ENCODE results near the gene NDC1. TPM values are rescaled to one million over a fixed set of nuclear protein-coding genes. Genes with fewer than 3 reads are reported as not detected.

Gene NDC1
- polyA plus RNA-seq, 1 donor (not counting 4 experiments of a cell fraction or from before 2014, with no cell fraction given), result 36.1 TPM

- Histone ChIP-seq H3K36me3 (ENCODE audit: control insufficient read depth in 2 of 2, extremely low read depth in 1 of 2, insufficient read depth in 2 of 2, low read length in 2 of 2) (peaks cover 3 to 4% of the 10 kb centered on the region in 2 experiments), H3K27ac (ENCODE audit: control insufficient read depth, insufficient read depth, low read length) (no peak overlapping the region), H3K4me1 (ENCODE audit: control insufficient read depth, extremely low read depth, insufficient read depth, low read length) (no peaks in the 10 kb centered on the region), H2AFZ (ENCODE audit: control insufficient read depth, low read length) (no peak overlapping the region), H3K4me2 (ENCODE audit: control insufficient read depth, extremely low read depth, insufficient read depth, low read depth, low read length) (no peak overlapping the region), H3K79me2 (ENCODE audit: control insufficient read depth, insufficient read depth, low read length) (no peaks in the 10 kb centered on the region), H3K9me3 (ENCODE audit: control insufficient read depth, low read depth, low read length) (no peaks in the 10 kb centered on the region), H3K27me3 (ENCODE audit: control insufficient read depth, extremely low read depth, insufficient read depth, low read length) (no peaks in the 10 kb centered on the region), H3K9ac (ENCODE audit: control insufficient read depth, extremely low read depth, insufficient read depth, low read length) (no peak overlapping the region), H3K9me1 (ENCODE audit: control insufficient read depth, extremely low read depth, insufficient read depth, low read length) (no peaks in the 10 kb centered on the region), H3K4me3 (ENCODE audit: control insufficient read depth in 2 of 3, extremely low read depth in 1 of 3, insufficient read depth in 2 of 3, low read depth in 1 of 3, low read length in 3 of 3) (no peak overlapping the region), H4K20me1 (ENCODE audit: control insufficient read depth, extremely low read depth, insufficient read depth, low read length) (no peaks in the 10 kb centered on the region)
- no peak for DNase-seq (ENCODE audit: low read depth, low spot score)
- no peak for TF ChIP-seq CTCF (optimal IDR thresholded peaks at IDR 0.05 in 1 of 3, IDR thresholded peaks at IDR 0.05 in 1 of 3, conservative IDR thresholded peaks at IDR 0.05 in 1 of 3; ENCODE audit: extremely low read depth in 1 of 3, insufficient read depth in 2 of 3, low read length in 3 of 3)
- no peak for TF ChIP-seq EZH2 (IDR thresholded peaks at IDR 0.05; ENCODE audit: low read length)
- dilution Hi-C loops (cut with MboI; ENCODE audit: extremely low pct_ligation_motif_present, low sequenced_read_pairs), result loop anchor here (25.0 kb wide), 1 partner anchor 282 kb away; no protein-coding TSS in a partner anchor
- no peak for FAIRE-seq
Observed at GRCh38 chr1:53769780-53770179, 68.3 kb downstream of the NDC1 start.

DNA sequence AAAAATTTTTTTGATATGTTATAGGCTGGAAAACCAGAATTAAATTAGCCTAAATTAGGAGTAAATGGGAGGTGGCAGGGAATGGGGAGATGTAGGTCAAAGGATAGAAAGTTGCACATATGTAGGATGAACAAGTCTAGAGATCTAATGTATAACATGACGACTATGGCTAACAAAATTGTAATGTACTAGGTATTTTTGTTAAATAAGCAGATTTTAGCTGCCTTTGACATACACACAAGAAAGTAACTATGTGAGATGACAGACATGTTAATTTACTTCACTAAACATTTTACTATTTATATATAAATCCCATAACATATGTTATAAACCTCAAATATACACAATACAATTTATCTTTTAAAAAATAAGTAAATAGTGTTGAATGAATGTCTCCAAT, 68.9 kb downstream of the NDC1 start:
- H4K20me1 ChIP-seq (ENCODE audit: control insufficient read depth, extremely low read depth, insufficient read depth, low read length), result no peaks in the 10 kb centered on the region
- no peaks in the 10 kb centered on the region for H3K9me1 ChIP-seq (ENCODE audit: control insufficient read depth, extremely low read depth, insufficient read depth, low read length)
- dilution Hi-C loops (cut with MboI; ENCODE audit: extremely low pct_ligation_motif_present, low sequenced_read_pairs), result loop anchor here (25.0 kb wide), 1 partner anchor 282 kb away; no protein-coding TSS in a partner anchor
- no peaks in the 10 kb centered on the region for H3K79me2 ChIP-seq (ENCODE audit: control insufficient read depth, insufficient read depth, low read length)
- H3K9me3 ChIP-seq (ENCODE audit: control insufficient read depth, low read depth, low read length), result no peaks in the 10 kb centered on the region
- no peaks in the 10 kb centered on the region for H3K27me3 ChIP-seq (ENCODE audit: control insufficient read depth, extremely low read depth, insufficient read depth, low read length)
- H3K36me3 ChIP-seq (ENCODE audit: control insufficient read depth in 2 of 2, extremely low read depth in 1 of 2, insufficient read depth in 2 of 2, low read length in 2 of 2), result peaks cover 3 to 4% of the 10 kb centered on the region in 2 experiments
- no peak for TF ChIP-seq EZH2 (IDR thresholded peaks at IDR 0.05; ENCODE audit: low read length)
- no peak for TF ChIP-seq CTCF (optimal IDR thresholded peaks at IDR 0.05 in 1 of 3, IDR thresholded peaks at IDR 0.05 in 1 of 3, conservative IDR thresholded peaks at IDR 0.05 in 1 of 3; ENCODE audit: extremely low read depth in 1 of 3, insufficient read depth in 2 of 3, low read length in 3 of 3)
- FAIRE-seq (no peak), DNase-seq (ENCODE audit: low read depth, low spot score) (no peak)
- no peak overlapping the region for H3K27ac ChIP-seq (ENCODE audit: control insufficient read depth, insufficient read depth, low read length)
- H2AFZ ChIP-seq (ENCODE audit: control insufficient read depth, low read length), result no peak overlapping the region
- no peak overlapping the region for H3K9ac ChIP-seq (ENCODE audit: control insufficient read depth, extremely low read depth, insufficient read depth, low read length)
- H3K4me3 ChIP-seq (ENCODE audit: control insufficient read depth in 2 of 3, extremely low read depth in 1 of 3, insufficient read depth in 2 of 3, low read depth in 1 of 3, low read length in 3 of 3), result no peak overlapping the region
- no peak overlapping the region for H3K4me2 ChIP-seq (ENCODE audit: control insufficient read depth, extremely low read depth, insufficient read depth, low read depth, low read length)
- H3K4me1 ChIP-seq (ENCODE audit: control insufficient read depth, extremely low read depth, insufficient read depth, low read length), result no peaks in the 10 kb centered on the region
